IPS DF 4.7 (cell line): Measurements from ENCODE around the gene SCUBE1.

ENCODE experiments used
- DNase-seq: peaks from one replicate; pipeline ENCODE4 v3.0.0-alpha.2; 2013; ENCODE audit warnings: low spot score; ENCODE audit errors: extremely low read depth

The SCUBE1 gene

DNA sequence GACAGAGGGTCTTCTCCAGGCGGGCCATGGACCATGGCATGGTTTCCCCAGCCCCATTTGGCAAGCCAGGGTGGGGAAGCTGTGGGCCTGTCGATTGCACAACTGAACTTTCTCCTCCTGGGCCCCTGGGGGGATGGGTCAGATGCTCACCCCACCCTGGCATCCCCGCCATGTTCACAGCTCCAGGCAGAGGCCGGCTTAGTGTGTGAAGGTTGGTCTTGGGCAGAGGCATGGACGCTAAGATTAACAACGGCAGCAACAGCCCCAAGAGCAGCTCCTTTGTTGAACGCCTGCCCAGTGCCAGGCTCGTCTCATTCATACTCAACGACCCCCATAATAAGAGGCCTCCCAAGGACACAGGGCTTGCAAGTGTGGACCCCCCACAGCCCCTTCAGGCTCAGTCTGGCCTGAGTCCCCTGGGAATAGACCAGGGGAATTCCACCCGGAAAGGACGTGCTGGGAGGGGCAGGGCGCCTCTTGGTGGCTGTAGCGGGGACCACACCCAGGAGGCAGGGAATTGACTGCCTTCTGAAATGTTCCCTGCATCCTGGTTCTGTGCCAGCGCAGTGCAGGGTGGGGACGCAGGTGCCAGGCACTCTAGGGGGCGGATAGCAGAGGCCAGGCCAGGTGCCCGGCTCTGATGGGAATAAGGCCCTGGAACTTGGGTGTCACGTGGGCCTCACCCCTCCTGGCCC lies 183.5 kb downstream of the SCUBE1 start:
- no peak for DNase-seq

DNA sequence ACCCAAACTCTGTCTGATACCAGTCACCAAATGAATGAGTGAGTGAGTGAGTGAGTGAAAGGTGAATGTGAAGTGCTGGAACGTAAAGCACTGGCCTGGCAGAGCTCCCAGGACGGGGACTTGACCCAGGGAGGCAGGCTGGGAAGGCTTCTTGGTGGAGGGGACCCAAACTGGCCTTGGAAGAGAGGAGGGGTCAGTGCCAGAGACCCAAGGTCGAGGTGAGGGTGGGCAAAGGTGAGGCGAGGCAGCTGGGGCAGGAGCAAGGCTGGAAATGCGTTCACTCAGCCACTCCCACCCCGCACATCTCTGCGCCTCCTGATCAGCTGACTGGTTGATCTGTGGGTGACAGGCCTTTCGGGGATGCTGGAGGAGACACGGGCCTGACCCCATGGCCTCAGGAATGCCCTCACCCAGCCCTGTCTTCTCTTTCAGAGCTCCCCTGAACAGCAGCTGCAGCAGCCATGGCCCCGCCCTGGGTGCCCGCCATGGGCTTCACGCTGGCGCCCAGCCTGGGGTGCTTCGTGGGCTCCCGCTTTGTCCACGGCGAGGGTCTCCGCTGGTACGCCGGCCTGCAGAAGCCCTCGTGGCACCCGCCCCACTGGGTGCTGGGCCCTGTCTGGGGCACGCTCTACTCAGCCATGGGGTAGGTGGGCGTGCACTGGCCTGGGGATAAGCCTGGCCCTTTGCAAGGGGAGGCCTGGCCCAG lies 184.2 kb downstream of the SCUBE1 start:
- DNase-seq = no peak

DNA sequence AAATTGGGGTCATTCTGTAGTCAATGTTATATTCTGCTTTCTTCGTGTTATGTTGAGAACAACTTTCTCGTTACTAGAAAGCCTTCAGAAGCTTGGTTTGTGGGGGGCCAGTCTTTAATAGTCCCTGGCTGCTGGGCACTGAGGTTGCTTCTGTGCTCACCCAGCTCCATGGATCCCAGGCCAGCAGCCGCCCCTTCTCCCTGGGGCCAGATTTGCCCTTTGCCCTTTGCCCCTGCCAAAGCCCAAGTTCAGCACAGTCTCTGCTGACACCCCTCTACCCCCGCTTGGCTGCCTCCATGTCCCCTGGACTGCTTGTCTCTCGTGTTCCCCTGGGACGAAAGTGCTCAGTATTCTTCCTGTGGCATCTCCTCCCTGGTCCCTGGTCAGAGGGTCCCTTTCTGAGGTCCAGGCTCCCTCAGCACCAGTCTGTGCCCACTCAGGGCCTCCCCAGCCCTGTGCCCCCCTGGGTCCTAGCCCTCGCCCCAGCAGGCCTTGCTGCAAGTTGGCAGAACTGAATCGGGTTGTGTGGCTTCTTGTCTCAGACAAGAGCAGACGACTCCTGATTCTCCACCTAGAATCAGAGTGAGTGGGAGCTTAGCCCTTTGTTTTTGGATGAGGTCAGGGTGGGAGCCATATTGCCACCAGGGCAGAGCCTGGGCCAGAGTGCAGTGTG lies 185.2 kb downstream of the SCUBE1 start:
- no peak for DNase-seq

DNA sequence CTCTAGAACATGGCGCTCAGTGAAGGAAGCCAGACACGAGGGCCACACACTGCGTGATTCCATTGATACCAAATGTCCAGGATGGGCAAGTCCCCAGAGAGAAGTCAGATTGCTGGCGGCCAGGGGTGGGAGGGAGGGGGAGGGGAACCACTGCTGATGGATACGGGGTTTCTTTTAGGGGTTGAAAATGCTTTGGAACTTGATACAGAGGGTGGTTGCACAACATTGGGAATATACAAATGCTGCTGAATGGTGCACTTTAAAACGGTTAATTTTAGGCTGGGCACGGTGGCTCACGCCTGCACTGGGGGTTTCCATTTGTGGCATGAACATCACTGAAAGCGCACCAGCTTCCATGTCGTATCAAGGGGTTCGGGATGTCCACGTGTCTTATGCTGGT lies 186.8 kb downstream of the SCUBE1 start:
- DNase-seq = no peak

DNA sequence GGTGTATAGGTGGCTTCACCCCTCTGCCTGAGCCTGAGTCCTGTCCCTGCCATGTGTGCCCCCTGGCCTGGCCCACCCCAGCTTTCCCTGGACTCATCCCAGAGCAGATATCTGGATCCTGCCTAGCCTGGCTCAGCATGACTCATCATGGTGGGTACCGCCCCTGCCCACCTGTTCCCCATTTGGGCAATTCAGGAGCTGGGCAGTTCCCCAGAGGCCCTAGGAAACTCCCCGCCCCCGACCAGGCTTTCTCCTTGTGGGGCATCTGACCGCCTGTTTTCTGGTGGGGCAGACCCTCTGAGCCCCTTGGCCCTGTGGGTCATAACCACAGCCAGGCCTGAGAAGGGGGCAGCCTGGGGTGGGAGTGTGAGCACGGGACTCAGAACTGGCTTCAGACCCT lies 187.4 kb downstream of the SCUBE1 start:
- DNase-seq = no peak

DNA sequence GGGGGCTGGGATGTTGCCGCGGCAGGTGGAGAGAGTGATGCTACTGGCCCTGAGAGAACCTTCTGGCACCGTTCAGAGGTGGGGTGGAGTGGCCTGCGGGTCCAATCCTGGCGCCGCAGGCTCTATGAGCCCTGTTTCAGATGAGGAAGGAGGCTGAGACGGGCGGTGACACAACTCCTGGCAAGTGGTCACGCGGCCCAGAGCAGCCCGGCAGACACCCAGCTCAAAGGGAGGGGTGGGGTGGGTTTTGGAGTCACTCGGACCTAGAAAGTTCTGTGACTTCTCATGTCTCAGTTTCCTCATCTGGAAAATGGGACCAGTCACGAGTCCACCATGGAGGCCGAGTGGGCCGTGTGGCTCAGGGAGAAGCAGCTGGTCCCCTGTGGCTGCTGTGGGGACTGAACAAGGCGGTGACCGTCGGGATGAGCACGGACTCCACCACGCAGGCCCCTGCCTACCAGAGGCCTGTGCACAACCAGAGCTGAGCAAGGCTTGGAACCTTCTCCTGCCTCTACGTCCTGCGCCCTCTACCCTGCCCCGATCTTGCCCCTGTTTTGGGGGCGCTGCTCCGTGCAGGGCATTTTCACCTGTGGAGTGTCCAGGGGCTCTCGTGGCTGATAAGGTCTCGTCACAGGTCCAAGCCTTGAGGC lies 188.2 kb downstream of the SCUBE1 start:
- no peak for DNase-seq

DNA sequence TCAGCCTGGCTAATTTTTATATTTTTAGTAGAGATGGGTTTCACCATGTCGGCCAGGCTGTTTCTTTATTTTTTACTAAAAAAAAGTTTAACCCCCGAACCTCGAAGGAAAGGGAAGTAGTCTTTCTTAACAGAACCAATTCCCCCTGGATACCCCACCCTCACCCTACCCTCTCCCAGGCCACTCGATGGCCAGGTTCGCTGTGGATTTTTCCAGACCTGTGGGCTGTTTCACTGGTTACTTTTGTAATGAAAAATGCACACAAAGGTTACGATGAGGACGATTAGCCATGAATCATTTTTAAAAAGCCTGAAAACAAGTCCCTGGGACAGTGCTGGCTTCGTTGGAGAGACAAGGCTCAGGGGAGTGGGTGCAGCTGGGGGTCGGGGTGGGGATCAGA lies 189.3 kb downstream of the SCUBE1 start:
- no peak for DNase-seq

DNA sequence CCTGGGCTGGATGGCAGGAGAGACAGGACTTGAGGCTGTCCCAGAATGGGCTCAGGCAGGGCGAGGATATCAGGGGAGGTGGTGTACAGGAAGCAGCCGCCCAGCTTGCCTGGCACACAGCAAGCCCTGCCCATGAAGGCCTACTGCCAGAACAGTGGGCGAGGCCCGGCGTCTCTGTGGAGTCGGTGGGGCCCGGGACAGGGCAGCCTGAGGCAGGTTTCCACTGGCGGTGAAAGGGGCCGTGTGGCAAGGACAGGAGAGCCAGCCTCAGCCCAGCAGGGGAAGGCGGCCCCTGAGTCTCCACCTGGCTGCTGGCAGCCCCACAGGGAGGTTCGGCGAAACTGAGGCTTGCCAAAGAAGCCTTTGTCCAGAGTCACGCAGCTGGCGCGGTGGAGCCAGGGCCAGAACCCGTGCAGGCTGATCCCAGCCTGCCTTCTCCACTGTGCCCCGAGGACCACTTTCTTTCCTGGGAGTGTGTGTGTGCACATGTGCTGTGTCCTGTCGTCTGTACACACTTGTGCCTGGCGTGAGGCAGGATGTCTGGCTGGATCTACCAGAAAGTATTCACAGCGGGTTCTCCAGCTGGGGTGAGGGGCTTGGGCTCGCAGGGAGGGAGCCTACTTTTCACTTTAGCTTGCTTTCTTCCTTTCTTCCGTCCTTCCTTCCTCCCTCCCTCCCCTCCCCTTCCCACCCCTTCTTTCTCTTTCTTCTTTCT lies 190.7 kb downstream of the SCUBE1 start:
- no peak for DNase-seq

DNA sequence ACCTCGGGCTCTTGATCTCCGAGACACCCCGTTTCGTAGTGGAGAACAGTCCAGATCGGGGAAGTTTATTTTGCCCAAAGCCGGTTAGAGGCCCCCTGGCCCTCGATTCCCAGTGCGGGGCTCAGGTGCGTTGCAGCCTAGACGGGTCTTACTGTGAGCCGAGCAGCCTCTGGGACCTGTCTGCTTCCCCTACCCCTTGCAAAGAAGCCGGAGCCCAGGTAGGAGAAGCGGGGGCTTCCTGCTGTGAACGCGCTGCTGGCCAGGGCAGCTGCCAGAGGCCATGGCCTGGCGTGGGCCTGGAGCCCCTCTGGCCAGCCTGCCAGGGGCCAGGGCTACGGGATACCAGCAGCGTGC lies 191.2 kb downstream of the SCUBE1 start:
- DNase-seq = no peak

DNA sequence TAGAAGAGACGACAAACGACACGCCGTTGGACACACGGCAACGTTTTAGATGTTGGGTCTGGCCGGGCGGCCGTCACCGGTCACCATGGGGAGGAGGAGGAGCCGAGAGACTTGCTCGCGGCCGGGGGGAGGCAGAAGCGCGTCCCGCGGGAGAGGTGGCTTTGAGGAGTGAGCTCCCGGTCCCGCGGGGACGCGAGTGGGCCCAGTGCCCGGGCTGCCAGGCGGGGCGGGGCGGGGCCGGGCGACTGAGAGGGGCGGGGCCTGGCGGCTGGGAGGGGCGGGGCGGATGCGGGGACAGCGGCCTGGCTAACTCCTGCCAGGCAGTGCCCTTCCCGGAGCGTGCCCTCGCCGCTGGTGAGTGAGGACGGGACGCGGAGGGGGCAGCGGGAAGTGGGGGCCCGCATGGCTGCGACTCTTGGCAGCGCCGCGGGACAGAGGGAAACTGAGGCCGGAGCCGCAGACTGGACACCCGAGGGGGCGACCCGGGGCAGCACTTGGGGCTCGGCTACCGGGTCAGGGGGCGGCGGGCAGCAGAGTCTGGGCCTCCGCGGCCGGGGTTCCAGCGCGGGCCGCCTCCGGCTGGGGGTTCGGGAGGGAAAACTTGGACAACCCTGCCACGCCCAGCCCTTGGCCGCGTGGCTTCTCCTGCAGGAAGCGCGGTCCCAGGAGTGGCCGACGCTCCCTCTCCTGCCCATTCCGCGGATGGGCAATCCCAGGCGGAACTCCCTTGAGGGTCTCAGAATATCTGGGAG lies 191.7 kb downstream of the SCUBE1 start, which contains the start of gene TSPO:
Gene TSPO (plus strand): TSS at position 309 of the 752 bp plus-strand sequence. CDS start 7,680 bp downstream, outside the sequence.
- DNase-seq = no peak

DNA sequence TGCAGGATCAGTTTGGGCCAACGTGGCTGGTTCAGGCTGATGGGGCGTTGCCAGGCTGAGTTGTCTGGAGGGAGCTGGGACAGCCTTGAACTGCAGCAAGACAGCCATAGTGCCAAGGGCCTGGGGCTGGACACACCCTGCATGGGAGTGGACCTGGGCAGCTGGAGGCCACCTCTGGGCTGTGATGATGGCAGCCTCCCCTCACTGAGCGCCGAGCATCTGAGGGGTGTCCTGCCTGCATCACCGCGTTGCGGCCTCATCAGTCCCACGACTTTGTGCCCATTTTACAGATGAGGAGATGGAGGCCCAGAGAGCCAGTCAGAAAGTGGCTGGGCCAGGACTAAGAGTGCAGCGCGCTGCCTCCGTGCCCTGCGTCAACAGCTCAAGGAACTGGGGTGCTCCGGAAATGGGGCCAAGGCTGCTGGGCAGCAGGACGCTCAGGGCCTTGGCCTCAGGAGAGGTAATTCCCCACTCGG lies 192.4 kb downstream of the SCUBE1 start:
- DNase-seq = no peak

DNA sequence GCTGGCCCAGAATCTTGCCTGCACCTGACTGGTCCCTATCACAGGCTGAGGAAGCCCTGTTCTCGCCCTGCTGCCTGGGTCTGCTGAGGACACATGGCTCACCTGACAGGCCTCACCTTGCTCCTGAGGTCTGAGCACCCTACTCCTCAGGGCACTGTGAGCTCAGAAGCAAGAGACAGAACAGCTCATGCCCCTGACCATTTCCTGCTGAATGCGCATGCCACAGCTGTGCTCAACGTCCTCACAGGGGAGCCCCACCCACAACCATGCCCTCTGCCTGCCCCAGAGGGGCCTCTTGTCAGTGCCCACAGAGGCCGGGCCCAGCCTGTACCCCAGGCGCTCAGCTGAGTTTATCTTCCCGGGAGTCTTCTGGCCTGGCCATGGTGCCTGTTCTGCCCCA lies 194.6 kb downstream of the SCUBE1 start:
- DNase-seq = no peak

DNA sequence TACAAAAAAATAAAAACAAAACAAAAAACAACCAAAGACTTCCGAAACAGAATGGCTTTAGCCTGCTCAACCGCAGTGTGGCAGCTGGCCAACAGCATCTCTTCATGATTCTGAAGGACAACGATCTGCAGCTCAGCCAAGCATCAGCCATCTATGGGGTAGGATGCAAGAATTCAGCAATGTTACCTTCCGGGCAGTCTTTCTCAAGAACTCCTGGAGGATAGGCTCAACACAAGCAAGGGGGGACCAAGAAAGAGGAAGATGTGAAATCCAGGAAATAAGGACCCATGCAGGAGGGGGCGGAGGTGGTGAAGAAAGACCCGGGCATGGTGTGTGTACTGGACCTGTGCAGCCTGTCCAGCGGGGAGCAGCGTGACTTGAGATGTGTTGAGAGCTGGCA lies 195.4 kb downstream of the SCUBE1 start:
- DNase-seq = no peak
